K562 (cell line): ENCODE data around the gene MTA2.

ENCODE experiments used
- CTCF ChIP-seq, 3 experiments: IDR thresholded peaks in 2 of 3; conservative IDR thresholded peaks in 1 of 3; 2 replicates each; pipeline ENCODE4 v1.5.1; 2011 to 2012; ENCODE audit warnings: low read length in 3 of 3, mild to moderate bottlenecking in 3 of 3, control low read depth in 2 of 3, improper control_type of control experiment in 1 of 3, inconsistent platforms in 1 of 3, low read depth in 1 of 3, mixed read lengths in 1 of 3, moderate library complexity in 1 of 3; ENCODE audit not compliant: insufficient read depth in 2 of 3
- NCOR1 ChIP-seq: fragments of 450-650 bp; IDR thresholded peaks from 2 replicates; pipeline ENCODE4 v1.6.1; 2016; ENCODE audit warnings: mild to moderate bottlenecking, moderate library complexity
- RB1 ChIP-seq: fragments of 450-650 bp; IDR thresholded peaks from 2 replicates; pipeline ENCODE4 v1.6.1; 2017; ENCODE audit warnings: low read depth, mild to moderate bottlenecking
- TBP ChIP-seq: optimal IDR thresholded peaks from 2 replicates; pipeline ENCODE3; 2011; ENCODE audit warnings: low read depth, low read length, improper control_type of control experiment
- ZNF232 ChIP-seq: sonication (generic); formaldehyde crosslinking; IDR thresholded peaks from 2 replicates; pipeline ENCODE4 v1.8.0; 2022; ENCODE audit warnings: mild to moderate bottlenecking, missing genetic modification reagents

GRCh38 chr11:62601122-62601371, 618 bp downstream of the MTA2 start:
- TF ChIP-seq TBP (no peak), NCOR1 (no peak), CTCF (IDR thresholded peaks at IDR 0.05 in 2 of 3, conservative IDR thresholded peaks at IDR 0.05 in 1 of 3; ENCODE audit: insufficient read depth in 2 of 3, low read depth in 1 of 3, low read length in 3 of 3) (no peak), ZNF232 (CRISPR knock-in tag) (no peak), RB1 (no peak)
